Tibial artery (tissue), 4 donors: Measurements from ENCODE around the gene F10.

ENCODE experiments used
- DNase-seq, 2 donors: peaks; one replicate each; pipeline ENCODE4 v3.0.0-alpha.2; 2019
- H3K27ac ChIP-seq, 2 donors: fragments of 200-600 bp; sonication (generic) in 1 of 2; 1 replicate in 1 of 2; 2 replicates in 1 of 2; pipeline ENCODE4 v1.5.1; 2018 to 2019; ENCODE audit warnings: mild to moderate bottlenecking in 1 of 2
- H3K27me3 ChIP-seq, 2 donors: fragments of 200-600 bp; sonication (generic) in 1 of 2; one replicate each; pipeline versions ENCODE4 v1.5.1 to v1.6.0; 2016 to 2019
- H3K36me3 ChIP-seq, 3 donors: fragments of 200-600 bp; sonication (generic) in 2 of 3; one replicate each; pipeline ENCODE4 v1.5.1; 2016 to 2019; ENCODE audit warnings: mild to moderate bottlenecking in 2 of 3
- H3K4me1 ChIP-seq, 4 donors: fragments of 200-600 bp; sonication (generic) in 2 of 4; 1 replicate in 3 of 4; 2 replicates in 1 of 4; pipeline ENCODE4 v1.5.1; 2016 to 2019
- H3K4me3 ChIP-seq, 2 donors: fragments of 200-600 bp; sonication (generic) in 1 of 2; 1 replicate in 1 of 2; 2 replicates in 1 of 2; pipeline ENCODE4 v1.5.1; 2018 to 2019; ENCODE audit warnings: mild to moderate bottlenecking in 2 of 2
- H3K9me3 ChIP-seq, 3 donors: fragments of 200-600 bp; sonication (generic) in 1 of 3; one replicate each; pipeline ENCODE4 v1.5.1; 2016 to 2019
- intact Hi-C: fragments of 100-400 bp; cut with DNase I; formaldehyde crosslinking; loops from one replicate; pipeline ENCODE4 v1.15.0; 2023; ENCODE audit warnings: low total_unique reads
- TF ChIP-seq, protein P1 (sequence below), 2 experiments: fragments of 200-600 bp in 1 of 2; fragments of 450-650 bp in 1 of 2; IDR thresholded peaks; one replicate each; pipeline ENCODE4 v1.5.1; 2017 to 2019; ENCODE audit warnings: antibody characterized with exemption in 2 of 2, mild to moderate bottlenecking in 1 of 2, moderate library complexity in 1 of 2

Gene F10

DNA sequence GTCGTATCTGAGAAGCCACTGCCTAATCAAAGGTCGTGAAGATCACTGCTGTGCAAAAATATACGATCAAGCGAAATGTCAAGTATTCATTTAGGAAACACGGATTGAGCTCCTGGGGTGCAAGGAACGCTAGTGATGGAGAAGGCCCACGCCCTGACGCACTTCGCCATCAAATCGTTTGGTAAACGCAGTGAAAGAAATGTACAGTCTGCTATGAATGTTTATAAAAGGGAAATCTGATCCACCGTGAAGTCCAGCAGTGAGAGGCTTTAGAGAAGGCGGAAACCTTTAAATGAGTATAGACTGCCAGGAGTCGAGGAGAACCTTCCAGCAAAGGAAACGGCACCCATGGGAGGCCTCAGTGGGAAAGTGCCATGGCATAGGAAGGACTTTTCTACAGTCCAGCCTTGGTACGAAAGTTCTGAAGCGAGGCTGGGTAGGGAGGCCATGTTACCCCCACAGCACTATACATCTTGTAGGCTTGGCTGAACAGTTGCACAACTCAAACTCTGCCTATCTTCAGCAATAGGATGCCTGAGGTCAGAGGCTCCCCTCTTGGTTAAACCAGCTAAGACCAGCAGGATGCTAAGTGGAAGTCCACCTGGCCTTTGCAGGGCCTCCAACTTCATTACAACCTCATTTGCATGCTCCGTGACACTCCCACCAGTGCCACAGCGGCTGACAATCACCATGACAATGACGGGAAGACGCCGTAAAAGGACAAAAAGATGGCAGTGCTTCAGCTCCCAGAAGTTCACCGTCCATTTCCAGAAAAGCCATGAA lies 65.5 kb downstream of the F10 start:
- no peaks in the 10 kb centered on the region for H3K27me3 ChIP-seq
- no peak overlapping the region for H3K4me3 ChIP-seq
- peaks cover 0 to 10% (median 0%) of the 10 kb centered on the region in 4 donors for H3K4me1 ChIP-seq
- no peaks in the 10 kb centered on the region for H3K9me3 ChIP-seq
- H3K36me3 ChIP-seq = peaks cover 38 to 85% (median 51%) of the 10 kb centered on the region in 3 donors
- TF ChIP-seq, protein P1, sequence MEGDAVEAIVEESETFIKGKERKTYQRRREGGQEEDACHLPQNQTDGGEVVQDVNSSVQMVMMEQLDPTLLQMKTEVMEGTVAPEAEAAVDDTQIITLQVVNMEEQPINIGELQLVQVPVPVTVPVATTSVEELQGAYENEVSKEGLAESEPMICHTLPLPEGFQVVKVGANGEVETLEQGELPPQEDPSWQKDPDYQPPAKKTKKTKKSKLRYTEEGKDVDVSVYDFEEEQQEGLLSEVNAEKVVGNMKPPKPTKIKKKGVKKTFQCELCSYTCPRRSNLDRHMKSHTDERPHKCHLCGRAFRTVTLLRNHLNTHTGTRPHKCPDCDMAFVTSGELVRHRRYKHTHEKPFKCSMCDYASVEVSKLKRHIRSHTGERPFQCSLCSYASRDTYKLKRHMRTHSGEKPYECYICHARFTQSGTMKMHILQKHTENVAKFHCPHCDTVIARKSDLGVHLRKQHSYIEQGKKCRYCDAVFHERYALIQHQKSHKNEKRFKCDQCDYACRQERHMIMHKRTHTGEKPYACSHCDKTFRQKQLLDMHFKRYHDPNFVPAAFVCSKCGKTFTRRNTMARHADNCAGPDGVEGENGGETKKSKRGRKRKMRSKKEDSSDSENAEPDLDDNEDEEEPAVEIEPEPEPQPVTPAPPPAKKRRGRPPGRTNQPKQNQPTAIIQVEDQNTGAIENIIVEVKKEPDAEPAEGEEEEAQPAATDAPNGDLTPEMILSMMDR (IDR thresholded peaks at IDR 0.05) = no peak
- H3K27ac ChIP-seq = peak overlapping the region; percentile 6 to 27
- no peak for DNase-seq
- intact Hi-C loops = no loop called here

DNA sequence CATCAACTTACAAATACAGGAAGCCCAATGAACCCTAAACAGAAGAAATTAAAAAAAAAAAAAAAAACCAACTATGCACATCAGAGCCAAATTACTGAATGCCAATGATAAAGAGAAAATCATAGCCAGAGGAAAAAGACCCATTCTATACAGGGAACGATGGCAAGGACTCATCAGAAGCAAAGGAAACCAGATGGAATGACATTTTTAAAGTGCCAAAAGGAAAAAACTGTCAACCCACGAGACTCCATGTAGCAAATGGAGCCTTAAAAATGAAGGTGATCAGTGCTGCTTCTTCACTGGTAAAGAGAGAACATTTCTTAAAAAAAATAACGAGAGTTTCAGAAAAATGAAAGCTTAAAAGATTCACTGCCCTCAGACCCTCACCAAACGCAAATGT lies 67.6 kb downstream of the F10 start:
- H3K4me3 ChIP-seq = no peak overlapping the region
- no peak overlapping the region for H3K27ac ChIP-seq
- H3K36me3 ChIP-seq = peaks cover 39 to 85% (median 44%) of the 10 kb centered on the region in 3 donors
- intact Hi-C loops = no loop called here
- TF ChIP-seq, protein P1 (IDR thresholded peaks at IDR 0.05) = no peak
- DNase-seq = no peak
- no peaks in the 10 kb centered on the region for H3K27me3 ChIP-seq
- no peaks in the 10 kb centered on the region for H3K9me3 ChIP-seq
- peaks cover 0 to 10% (median 0%) of the 10 kb centered on the region in 4 donors for H3K4me1 ChIP-seq

DNA sequence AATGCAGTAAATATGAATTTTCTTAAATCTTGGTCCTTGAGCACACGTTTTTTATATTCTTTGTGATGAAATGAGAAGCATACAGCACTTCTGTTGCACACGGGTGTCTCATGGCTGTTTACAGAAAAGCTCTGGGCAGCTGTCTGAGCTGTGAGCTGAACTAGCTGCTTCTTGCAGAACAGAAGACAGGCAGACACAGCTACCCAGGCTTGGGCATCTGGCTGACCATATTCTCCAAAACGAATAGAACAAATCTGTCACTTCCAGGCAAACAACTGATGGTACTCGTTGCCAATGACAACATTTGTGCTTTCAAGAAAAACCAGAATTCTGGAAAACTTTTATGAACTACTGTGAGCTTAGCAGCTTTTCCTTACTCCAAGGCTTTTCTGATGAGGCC lies 69.7 kb downstream of the F10 start:
- DNase-seq = no peak
- intact Hi-C loops = no loop called here
- Histone ChIP-seq H3K36me3 (peaks cover 57 to 95% (median 61%) of the 10 kb centered on the region in 3 donors), H3K4me1 (peaks cover 0 to 5% (median 0%) of the 10 kb centered on the region in 4 donors), H3K27me3 (no peaks in the 10 kb centered on the region), H3K4me3 (no peak overlapping the region), H3K9me3 (no peaks in the 10 kb centered on the region), H3K27ac (no peak overlapping the region)
- TF ChIP-seq, protein P1 (IDR thresholded peaks at IDR 0.05) = no peak

DNA sequence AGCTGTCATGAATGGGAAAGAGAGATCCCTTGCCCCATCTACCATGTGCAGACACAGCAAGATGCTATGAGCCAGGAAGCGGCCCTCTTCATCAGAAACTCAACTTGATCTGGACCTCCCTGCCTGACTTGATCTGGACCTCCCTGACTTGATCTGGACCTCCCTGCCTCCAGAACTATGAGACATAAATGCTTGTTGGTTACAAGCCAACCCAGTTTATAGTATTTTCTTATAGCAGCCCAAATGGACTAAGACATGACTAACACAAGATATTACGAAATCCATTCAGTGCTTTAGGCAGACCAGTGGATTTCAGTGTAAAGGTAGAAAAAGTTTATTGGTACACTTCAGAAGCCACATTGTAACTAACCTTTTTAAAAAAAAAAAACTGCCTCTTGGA lies 70.3 kb downstream of the F10 start:
- Histone ChIP-seq H3K27me3 (no peaks in the 10 kb centered on the region), H3K27ac (no peak overlapping the region), H3K4me1 (no peaks in the 10 kb centered on the region), H3K4me3 (no peak overlapping the region), H3K36me3 (peaks cover 63 to 98% (median 66%) of the 10 kb centered on the region in 3 donors), H3K9me3 (no peaks in the 10 kb centered on the region)
- intact Hi-C loops = no loop called here
- no peak for DNase-seq
- TF ChIP-seq, protein P1 (IDR thresholded peaks at IDR 0.05) = no peak

DNA sequence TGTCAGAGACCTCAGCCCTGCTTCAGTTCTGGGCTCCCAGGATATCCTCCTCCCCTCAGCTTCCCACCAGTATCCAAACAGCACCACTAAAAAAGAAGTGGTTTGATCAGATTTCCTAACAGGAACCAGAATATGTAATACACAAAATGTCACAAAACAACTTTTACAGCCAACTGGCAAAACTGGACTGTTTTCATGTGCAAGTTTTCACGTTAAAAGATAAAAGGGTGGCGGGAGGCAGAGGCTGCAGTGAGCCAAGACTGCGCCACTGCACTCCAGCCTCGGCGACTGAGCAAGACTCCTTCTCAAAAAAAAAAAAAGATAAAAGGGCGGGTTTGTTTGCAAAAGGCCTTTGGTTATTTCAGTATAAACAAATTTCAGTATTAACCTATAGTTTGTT lies 72.8 kb downstream of the F10 start:
- Histone ChIP-seq H3K4me1 (no peaks in the 10 kb centered on the region), H3K36me3 (peaks cover 65 to 98% (median 80%) of the 10 kb centered on the region in 3 donors), H3K27me3 (no peaks in the 10 kb centered on the region), H3K4me3 (no peak overlapping the region), H3K27ac (no peak overlapping the region), H3K9me3 (no peaks in the 10 kb centered on the region)
- DNase-seq = no peak
- TF ChIP-seq, protein P1 (IDR thresholded peaks at IDR 0.05) = no peak
- intact Hi-C loops = no loop called here
